GM19397 (cell line): Measurements from ENCODE around the gene LIPH.

ENCODE experiments used
- ATAC-seq: cut with Tn5 transposase; IDR thresholded peaks from one replicate; pipeline ENCODE4 v1.9.1; 2021; ENCODE audit warnings: mild to moderate bottlenecking, moderate library complexity; ENCODE audit not compliant: unreplicated experiment

The LIPH gene

GRCh38 chr3:185540695-185541094 is 11.7 kb downstream of the LIPH start:
- no peak for ATAC-seq

DNA sequence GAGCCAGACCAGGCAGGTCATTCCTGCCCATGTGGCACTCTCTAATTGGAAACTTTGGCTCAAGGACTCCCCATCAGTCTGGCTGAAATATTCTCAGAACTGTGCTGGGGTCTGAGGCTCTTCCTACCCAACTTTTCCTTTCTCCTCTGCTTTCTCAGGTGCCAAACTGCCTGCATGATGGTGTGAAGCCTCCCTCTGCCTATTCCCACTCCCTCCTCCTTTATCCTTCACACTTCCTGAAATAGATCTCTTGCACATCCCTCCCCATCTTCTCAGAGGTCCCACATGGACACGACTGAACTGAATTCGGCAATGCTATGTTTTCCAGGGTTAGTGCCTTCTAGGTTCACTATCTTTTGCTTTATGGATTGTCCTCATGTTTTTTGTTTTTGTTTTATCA is 12.5 kb downstream of the LIPH start:
- ATAC-seq, result no peak

GRCh38 chr3:185537369-185537970 is 14.9 kb downstream of the LIPH start:
- ATAC-seq, result peak; percentile 95

GRCh38 chr3:185534511-185534910 is 17.9 kb downstream of the LIPH start:
- ATAC-seq, result no peak

DNA sequence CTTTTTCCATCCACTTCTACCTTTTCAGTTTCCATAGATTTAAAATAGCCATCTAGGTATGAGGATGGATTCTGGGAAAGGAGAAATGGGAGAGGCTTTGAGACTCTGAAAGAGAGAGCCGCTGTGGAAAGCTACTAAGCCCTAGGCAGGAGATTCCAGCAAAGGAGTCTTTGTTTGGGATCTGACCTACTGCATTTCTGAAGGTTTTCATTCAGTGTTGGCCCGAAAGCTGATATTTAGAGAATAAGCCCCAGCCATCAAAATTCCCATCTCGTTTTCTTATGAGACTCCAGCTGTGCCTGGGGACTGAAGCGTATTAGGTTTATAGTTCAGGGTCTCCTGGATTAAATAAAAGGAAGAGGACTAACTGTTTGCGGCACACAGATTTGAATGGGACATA is 19.5 kb downstream of the LIPH start:
- ATAC-seq, result no peak

DNA sequence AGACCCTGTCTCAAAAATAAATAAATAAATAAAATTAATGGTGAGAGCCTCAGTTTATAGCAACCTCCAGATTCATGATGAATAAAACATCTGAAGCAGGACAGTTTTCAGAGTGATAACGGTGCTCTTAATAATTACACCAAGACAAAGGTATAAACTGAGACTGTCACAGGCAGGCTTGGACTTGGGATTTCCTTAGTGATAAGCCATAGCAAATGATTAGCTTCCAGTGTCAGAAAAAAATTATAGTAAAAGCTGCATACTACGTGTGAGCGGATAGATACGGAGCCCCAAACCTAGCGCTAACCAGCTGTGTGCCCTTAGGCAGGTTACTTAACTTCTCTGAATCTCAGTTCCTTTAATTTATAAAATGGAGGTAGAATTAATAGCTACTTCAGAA is 21.5 kb downstream of the LIPH start:
- no peak for ATAC-seq

GRCh38 chr3:185528532-185528931 is 23.9 kb downstream of the LIPH start:
- no peak for ATAC-seq

DNA sequence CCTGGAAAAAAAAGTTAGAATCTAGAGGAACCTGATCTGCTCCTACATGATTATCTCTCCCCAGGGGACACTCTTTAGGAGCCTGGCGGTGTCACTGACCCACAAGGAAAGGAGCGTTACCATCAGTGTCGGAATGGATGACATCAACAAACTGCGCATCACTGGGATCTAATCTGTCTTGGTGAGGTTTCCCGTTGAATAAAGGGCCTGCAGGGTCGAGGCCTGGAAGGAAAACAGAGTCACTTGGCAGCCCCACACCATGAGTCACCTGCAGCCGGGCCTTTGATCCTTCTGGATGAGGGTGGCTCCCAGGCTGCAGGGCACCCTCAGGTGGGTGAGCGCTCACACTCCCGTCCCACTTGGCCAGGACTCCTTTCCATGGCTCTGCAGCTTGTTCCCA is 25.0 kb downstream of the LIPH start:
- ATAC-seq, result no peak

GRCh38 chr3:185526349-185526951 is 25.9 kb downstream of the LIPH start:
- no peak for ATAC-seq

- ATAC-seq, result no peak
Observed at GRCh38 chr3:185521349-185522138, 30.8 kb downstream of the LIPH start.

- ATAC-seq, result no peak
Observed at GRCh38 chr3:185519021-185519420, 33.4 kb downstream of the LIPH start.

DNA sequence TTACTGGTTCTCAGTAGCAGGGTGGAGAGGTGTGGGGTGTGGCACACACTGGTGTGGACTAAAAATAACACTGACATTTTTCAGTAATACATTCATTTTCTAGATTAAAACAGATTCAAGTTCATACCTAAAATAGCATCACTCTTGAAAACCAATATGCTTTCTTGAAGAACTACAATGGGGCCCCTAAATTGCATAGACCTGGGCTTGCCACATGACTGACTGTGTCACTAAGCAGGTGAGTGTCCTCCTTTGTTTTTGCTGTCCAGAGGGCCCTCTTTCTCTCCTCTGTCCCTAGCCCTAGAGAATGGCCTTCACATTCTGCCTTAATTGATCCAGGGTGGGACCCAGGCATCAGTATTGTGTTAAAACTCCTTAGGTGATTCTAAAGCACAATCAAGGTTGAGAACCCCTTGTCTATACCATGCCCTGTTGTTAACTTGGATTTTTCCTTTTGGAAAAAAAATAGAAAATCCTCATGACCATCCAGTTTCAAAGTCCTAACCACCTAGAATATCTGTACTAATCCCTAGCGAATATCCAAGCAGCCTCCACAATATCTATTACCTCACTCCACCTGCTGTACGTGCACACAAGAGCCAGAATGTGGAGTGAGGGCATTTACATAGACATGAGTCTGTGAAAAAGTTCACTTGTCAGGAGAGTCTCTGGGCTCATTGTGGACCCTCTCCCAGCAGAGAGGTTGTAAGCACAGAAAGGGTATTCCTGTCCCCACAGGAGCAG is 34.8 kb downstream of the LIPH start:
- ATAC-seq, result no peak

DNA sequence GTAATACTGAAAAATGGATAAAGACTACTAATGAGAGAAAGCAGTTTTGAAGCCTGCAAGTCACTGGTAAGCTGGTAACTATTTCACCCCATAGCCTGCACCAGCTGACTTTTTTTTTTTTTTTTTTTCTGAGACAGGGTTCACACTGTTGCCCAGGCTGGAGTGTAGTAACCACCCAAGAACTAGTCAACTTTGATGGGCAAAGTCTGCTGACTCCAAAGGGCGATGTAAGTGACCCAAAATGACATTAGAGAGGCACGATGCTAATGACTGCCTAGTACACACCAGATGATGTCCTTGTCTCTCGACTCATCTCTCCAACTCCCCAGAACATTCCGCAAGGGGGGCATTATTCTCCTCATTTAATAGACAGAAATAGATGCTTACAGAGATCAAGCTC is 40.7 kb downstream of the LIPH start:
- ATAC-seq, result no peak

DNA sequence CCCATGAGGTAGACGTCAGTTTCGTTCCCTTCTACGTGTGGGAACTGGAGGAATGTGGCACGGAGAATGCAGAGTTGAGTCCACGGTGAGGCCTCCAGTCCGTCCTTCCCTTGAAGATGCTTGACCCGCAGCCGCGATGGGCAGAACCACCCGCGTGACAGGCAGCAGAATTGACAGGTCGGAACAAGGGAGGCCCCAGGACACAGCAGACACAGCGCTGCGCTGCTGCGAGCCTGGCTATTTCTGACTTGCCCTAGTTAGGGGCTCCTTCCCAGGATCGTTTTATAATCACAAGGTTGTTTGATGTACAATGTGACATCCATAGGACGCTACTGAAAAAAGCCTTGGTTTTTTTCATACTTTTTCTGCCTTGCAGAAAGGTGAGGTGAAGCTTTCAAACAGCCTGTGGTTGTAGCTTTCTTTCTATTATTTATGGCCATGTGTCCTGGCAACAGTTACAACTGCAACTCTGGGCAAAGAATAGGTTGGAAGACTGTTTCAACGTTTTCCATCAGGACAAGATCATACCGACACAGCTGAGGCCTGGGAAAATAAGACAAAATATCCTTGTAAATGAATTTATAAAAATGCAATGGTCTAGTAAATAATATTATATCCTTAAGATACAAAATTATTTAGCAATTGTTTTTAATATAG is 43.9 kb downstream of the LIPH start:
- no peak for ATAC-seq

DNA sequence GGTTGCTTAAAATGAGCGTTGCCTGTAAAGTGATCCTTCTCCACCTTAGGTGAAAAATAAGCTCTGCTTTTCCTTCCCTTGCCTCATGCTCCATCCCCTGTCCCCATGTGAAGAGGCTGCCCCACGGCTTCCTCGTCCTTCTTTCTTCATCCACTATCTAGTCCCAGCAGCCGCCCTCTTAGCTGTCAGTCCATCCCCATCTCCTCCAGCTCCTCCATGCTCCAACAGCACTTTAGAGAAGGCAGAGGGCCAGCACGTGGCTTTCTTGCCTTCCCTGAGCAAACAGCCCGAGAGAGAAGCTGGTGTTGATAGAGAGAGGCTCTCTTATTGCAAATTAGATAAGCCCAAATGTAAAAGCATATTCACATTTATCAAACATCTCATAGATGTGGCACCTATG is 44.5 kb downstream of the LIPH start:
- ATAC-seq, result no peak

DNA sequence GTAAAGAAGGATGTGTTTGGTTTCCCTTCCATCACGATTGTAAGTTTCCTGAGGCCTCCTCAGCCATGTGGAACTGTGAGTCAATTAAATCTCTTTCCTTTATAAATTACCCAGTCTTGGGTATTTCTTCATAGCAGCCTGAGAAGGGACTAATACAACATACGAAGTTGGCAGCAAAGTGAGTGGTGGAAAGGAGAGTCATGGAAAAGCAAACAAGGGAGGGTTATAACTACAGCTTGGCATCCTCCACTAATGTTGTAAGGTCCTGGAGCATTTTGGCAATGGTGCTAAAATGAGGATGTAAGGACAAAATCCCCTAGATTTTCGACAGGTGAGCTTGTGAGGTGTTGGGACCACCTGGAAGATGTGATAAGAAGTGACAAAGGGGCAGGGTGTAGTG is 47.8 kb downstream of the LIPH start:
- no peak for ATAC-seq

- no peak for ATAC-seq
Observed at GRCh38 chr3:185503521-185503920, 48.9 kb downstream of the LIPH start.

DNA sequence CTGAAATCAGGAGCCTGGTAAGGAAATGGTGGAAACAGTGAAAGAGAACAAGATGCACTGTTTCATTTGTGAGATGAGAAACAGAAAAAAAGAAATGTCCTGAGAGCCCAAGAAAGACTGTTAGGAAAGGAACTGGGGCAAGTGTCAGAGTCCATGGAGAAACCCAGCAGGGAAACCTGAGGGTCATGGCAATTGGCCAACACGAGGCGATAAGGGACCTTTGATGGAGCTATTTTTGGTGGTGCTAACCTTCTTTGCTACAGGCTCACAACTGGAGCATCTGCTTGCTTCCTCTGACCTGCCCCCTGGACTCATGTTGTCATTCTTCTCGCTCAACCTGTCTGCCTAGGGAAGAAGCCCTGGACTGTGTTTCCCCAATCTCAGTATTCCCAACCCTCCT is 49.4 kb downstream of the LIPH start:
- ATAC-seq, result no peak

GRCh38 chr3:185498503-185499396 is 53.6 kb downstream of the LIPH start, which contains the start of gene TMEM41A:
TSS of gene TMEM41A (minus strand) at chr3:185499035. CDS start at chr3:185498961, 74 bp downstream.
- ATAC-seq, result peak; percentile 98

GRCh38 chr3:185490241-185490640 is 62.1 kb downstream of the LIPH start:
- ATAC-seq, result no peak
